NCI-H748 (cell line): Measurements from ENCODE around the gene RUSF1.
"Not testable (repeated sequence)": the region's sequence is repeated elsewhere in the genome, so short reads cannot be mapped to it uniquely, and the experiment has no call there.

ENCODE experiments used
- DNase-seq: peaks from one replicate; lab custom pipeline; 2025; ENCODE audit not compliant: unreplicated experiment; lab: John Stamatoyannopoulos, UW

The RUSF1 gene

DNA sequence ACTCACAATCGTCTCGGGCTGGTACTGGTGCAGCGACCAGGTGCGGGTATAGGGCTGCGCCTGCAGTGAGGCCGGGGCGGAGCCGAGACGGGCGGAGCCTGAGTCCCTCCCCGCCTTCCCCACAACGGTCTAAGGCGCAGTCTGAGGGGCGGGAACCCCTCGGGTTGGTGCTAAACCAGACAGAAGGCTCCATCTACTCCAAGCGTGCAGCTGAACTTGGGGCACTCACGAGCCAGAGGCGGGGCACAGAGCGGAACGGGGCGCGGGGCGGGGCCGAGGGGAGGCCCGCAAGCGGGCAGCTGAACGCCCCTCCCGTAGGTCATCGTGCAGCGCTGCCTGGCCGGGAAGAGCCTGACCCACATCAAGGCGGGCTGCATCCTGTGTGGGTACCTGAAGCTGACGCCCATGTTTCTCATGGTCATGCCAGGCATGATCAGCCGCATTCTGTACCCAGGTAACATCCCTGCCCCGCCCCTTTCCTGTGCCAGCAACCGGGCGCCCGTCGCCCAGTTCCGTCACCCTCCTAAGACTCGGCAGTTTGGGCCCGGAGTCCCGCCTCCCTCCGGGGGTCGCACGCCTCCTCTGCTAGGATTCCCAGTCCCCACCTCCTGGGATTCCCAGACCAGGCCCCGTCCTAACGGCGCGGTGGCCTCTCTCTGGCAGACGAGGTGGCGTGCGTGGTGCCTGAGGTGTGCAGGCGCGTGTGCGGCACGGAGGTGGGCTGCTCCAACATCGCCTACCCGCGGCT lies 20.3 kb downstream of the RUSF1 start:
- peak; percentile 80 for DNase-seq

DNA sequence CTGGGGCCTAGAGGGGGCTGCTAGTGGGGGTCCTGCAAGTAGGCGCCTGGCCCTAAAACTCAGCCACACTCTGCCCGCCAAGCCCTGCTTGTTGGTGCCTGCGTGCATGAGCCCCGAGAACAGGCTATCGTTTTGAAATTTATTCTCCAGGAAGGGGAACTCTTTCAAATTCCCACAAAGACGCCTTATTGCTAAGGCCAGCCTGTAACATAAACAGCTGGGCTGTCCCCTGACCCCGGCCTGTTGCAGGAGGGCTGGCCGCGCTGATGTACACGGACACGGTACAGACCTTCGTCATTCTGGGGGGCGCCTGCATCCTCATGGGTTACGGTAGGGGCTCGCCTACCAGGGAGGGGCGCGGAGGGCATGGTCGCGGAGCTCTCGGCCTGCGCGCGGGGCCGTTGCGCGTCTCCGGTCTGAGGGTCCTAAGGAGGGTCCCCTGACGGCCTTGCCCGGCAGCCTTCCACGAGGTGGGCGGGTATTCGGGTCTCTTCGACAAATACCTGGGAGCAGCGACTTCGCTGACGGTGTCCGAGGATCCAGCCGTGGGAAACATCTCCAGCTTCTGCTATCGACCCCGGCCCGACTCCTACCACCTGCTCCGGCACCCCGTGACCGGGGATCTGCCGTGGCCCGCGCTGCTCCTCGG lies 21.0 kb downstream of the RUSF1 start:
- DNase-seq = no peak

GRCh38 chr16:31486045-31486444 lies 22.1 kb downstream of the RUSF1 start:
- no peak for DNase-seq

GRCh38 chr16:31485571-31485970 lies 22.6 kb downstream of the RUSF1 start:
- DNase-seq = no peak

DNA sequence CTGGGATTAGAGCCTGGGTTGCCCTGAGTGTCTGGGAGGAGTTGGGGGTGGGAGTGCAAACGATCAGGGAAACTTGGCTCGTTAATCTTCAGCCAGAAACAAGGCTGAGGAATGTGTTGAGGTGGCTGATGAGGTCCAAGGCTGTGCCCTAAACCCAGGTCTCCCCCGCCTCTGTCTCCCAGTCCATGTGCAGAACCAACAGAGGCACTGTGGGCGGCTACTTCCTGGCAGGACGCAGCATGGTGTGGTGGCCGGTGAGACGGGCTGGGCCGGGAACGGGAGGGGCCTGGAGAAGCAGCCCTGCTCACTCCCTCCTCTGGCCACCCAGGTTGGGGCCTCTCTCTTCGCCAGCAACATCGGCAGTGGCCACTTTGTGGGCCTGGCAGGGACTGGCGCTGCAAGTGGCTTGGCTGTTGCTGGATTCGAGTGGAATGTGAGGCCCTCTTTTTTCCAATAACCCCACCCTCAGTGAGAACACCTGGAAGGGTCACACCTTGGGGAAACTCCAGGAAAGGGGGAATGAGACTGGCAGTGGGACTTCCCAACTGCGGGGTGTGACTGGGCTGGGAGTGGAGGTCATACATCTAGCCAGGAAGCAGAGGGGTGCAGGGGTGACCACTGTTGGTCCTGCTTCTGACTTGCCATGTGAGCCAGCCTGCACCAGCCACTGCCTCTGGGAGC lies 23.6 kb downstream of the RUSF1 start:
- no peak for DNase-seq

GRCh38 chr16:31484048-31484447 lies 24.1 kb downstream of the RUSF1 start:
- DNase-seq = not testable (repeated sequence)

- no peak for DNase-seq
Measured at GRCh38 chr16:31483081-31483480, 25.1 kb downstream of the RUSF1 start, which contains the start of gene SLC5A2. Gene SLC5A2 (plus strand): TSS chr16:31483123. CDS start chr16:31483137, 14 bp downstream.

DNA sequence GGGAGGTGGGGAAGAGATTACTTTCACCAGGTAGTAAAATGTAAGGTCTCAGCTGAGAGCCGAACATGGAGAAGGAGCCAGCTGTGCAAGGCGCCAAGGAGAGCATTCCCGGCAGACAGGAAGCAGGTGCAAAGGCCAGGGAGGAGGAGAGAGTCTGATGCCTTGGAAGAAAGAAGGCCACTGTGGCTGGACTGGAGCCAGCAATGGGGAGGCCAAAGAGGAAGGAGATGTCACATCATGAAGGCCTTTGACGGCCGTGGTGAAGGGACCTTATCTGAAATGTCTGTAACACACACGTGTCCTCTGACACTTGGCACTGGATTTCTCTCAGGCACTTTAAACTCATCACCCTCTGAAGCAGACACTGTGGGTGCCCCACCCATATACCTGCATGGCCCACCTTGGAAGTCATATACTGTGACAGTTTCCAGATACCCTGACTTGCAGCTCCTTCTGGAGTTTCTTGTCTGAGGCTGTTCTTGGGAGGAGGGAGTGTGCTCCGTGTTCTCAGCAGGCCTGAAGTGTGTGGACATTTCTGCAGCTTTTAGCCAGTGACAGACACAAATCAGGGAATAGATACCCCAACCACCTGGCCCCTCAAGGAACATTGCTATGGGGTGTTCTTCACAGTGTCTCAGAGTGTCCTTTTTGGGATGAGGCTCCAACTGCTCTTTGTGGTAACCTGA lies 27.2 kb downstream of the RUSF1 start:
- no peak for DNase-seq

GRCh38 chr16:31479751-31480150 lies 28.4 kb downstream of the RUSF1 start:
- no peak for DNase-seq

DNA sequence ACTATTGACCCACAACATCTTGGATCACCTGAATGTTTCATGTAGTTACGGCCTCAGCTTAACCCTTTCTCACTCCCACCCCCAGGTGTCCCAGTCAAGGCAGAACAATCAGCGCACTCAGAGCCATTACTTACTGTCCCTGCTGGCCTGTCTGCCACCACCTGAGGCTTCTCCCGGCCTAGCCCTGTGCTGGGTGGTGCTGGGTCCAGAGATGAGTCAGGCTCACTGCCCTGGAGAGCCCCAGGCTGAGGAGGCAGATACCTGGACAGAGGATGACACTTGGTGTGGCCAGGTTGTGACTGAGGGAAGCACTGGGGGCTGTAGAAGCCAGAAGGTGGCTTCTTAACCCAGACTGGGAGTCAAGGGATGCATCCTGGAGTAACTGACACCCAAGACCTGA lies 29.2 kb downstream of the RUSF1 start:
- no peak for DNase-seq

GRCh38 chr16:31477220-31478216 lies 30.7 kb downstream of the RUSF1 start:
- DNase-seq = no peak

GRCh38 chr16:31476303-31477219 lies 31.6 kb downstream of the RUSF1 start:
- DNase-seq = no peak

- no peak for DNase-seq
Measured at GRCh38 chr16:31475946-31476302, 32.3 kb downstream of the RUSF1 start.

- no peak for DNase-seq
Measured at GRCh38 chr16:31474773-31475738, 33.1 kb downstream of the RUSF1 start.

DNA sequence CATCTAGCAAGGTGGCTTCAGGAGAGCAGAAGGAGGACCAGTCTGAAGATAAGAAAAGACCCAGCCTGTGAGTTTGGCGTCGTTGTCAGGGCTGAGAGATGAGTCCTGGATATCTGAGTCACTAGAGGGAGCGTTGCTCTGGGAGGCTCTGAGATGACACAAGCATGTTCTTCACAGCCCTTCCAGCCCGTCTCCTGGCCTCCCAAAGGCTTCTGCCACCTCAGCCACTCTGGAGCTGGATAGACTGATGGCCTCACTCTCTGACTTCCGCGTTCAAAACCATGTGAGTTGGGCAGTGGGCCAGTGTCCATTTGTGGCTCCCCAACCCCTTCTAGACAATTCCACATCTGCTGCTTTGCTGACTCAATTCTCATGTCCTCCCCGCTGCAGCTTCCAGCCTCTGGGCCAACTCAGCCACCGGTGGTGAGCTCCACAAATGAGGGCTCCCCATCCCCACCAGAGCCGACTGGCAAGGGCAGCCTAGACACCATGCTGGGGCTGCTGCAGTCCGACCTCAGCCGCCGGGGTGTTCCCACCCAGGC lies 33.9 kb downstream of the RUSF1 start:
- no peak for DNase-seq

DNA sequence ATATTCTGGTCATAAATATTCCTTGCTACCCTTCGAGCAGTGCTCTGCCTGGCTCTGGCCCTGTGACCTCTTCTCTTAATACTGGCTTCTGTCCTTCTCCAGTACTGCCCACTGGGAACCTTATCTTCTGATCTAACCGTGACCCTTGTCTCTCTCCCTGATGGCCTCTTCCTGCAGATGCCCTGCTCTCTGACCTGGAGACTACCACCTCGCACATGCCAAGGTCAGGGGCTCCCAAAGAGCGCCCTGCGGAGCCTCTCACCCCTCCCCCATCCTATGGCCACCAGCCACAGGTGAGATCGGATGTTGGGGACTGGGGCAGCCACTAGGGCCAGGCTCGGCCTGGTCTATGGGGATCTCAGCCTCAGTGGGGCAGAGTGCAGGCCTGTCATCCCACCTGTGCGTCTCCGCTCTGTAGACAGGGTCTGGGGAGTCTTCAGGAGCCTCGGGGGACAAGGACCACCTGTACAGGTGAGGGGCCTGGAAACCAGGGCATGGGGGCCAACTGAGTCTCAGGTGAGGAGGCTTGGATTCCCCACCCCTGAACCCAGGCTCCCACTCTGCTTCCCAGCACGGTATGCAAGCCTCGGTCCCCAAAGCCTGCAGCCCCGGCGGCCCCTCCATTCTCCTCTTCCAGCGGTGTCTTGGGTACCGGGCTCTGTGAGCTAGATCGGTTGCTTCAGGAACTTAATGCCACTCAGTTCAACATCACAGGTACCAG lies 34.8 kb downstream of the RUSF1 start:
- no peak for DNase-seq

GRCh38 chr16:31472709-31473203 lies 35.4 kb downstream of the RUSF1 start:
- DNase-seq = peak; percentile 85
